Mesothelial cell of epicardium (in vitro differentiated cells): Measurements from ENCODE around the gene ABHD8. TPM values are rescaled to one million over a fixed set of nuclear protein-coding genes. Genes with fewer than 3 reads are reported as not detected.
"Not testable (repeated sequence)": the region's sequence is repeated elsewhere in the genome, so short reads cannot be mapped to it uniquely, and the experiment has no call there.

ENCODE experiments used
- DNase-seq, 2 experiments: peaks; one replicate each; pipeline ENCODE4 v3.0.0; 2021; ENCODE audit warnings: low spot score in 2 of 2; ENCODE audit not compliant: unreplicated experiment in 2 of 2
- H3K27ac Mint-ChIP-seq: 2 replicates; pipeline ENCODE4 v1.8.0; 2021; ENCODE audit warnings: mixed read lengths
- H3K27me3 Mint-ChIP-seq: 2 replicates; pipeline ENCODE4 v1.8.0; 2021; ENCODE audit warnings: low read depth, mixed read lengths
- H3K36me3 Mint-ChIP-seq: 2 replicates; pipeline ENCODE4 v1.8.0; 2021; ENCODE audit warnings: mixed read lengths
- H3K4me1 Mint-ChIP-seq: 2 replicates; pipeline ENCODE4 v1.8.0; 2021; ENCODE audit warnings: mixed read lengths
- H3K4me3 Mint-ChIP-seq: 2 replicates; pipeline ENCODE4 v1.8.0; 2021; ENCODE audit warnings: mild to moderate bottlenecking, moderate library complexity, mixed read lengths
- H3K9me3 Mint-ChIP-seq: 2 replicates; pipeline ENCODE4 v1.8.0; 2021; ENCODE audit warnings: mixed read lengths
- CTCF ChIP-seq: fragments of 200-600 bp; sonication (generic); IDR thresholded peaks from one replicate; pipeline ENCODE4 v1.5.0; 2021; ENCODE audit warnings: antibody characterized with exemption; ENCODE audit not compliant: unreplicated experiment
- total RNA-seq: library from RNA; stranded (reverse); gene quantifications from 3 replicates; pipeline ENCODE4 v1.2.1, GENCODE V29; 2021

ABHD8 gene
- total RNA-seq, 1 donor from 2014 or later, result 26.1 TPM

DNA sequence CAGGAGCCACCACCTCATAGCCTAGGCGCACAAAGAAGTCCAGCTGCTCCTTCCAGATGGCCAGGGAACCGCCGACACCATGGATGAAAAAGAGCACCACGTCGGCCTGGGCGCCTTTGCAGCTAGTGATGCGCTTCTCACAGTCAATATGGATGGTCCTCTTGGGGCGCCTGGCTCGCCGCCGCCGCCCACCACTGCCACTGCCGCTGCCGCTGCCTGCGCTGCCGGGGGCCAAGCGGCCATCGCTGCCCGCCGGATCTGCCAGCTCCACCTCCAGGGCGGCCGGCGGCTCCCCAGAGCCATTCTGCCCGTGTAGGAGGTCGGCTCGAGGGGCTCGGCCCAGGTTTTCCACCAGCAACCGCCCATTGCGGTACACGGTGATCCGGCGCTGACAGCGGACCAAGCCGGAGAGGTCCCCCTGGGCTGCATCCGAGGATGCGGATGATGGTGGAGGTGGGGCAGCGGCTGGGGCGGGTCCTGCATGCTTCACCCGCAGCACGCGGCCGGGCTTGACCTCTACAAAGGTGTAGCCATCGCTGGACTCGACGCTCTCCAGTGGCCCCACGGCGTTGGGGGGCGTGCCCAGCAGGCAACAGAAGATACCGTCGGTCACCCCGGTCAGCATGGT lies 2.1 kb downstream of the ABHD8 start:
- no peaks in the 10 kb centered on the region for H3K27me3 Mint-ChIP-seq
- no peak overlapping the region for H3K27ac Mint-ChIP-seq
- peaks cover 20% of the 10 kb centered on the region for H3K4me1 Mint-ChIP-seq
- H3K9me3 Mint-ChIP-seq, result no peaks in the 10 kb centered on the region
- peaks cover 7% of the 10 kb centered on the region for H3K36me3 Mint-ChIP-seq
- no peak overlapping the region for H3K4me3 Mint-ChIP-seq
- TF ChIP-seq CTCF, result no peak
- DNase-seq, result no peak

DNA sequence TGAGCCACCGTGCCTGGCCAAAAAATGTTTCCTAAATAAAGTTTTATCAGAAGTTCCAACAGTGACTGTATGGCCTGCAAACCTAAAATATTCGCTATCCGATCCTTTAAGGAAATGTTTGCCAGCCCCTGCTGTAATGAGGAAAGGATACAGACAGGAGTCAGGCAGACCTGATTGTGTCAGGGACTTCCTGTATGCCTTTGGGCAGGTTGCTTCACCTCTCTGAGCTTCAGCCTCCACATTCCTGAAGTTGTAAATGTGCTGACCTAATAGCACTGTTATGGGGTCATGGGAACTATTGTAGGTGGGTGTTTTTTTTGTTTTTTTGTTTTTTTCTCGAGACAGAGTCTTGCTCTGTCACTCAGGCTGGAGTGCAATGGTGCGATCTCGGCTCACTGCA lies 6.2 kb downstream of the ABHD8 start:
- no peak overlapping the region for H3K4me3 Mint-ChIP-seq
- H3K9me3 Mint-ChIP-seq, result no peaks in the 10 kb centered on the region
- H3K27me3 Mint-ChIP-seq, result no peaks in the 10 kb centered on the region
- TF ChIP-seq CTCF, result no peak
- peaks cover 6% of the 10 kb centered on the region for H3K4me1 Mint-ChIP-seq
- DNase-seq, result no peak
- H3K27ac Mint-ChIP-seq, result peak overlapping the region; percentile 56
- peaks cover 12% of the 10 kb centered on the region for H3K36me3 Mint-ChIP-seq

DNA sequence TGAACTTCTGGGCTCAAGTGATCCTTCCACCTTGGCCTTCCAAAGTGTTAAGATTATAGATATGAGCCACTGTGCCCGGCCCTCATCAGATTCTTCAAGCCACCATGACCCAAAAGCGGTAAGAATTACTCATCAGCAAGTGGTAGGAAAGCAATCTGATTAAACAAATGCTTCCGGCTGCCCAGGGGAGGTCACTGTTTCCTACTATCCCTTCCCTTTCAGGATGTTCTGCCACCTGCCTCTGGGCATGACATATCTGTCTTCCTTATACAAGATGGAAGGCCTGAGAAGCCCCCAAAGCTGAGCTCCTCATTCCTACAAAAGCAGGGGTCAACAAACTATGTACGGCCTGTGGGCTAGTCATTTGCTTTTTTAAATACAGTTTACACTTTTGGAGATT lies 7.0 kb downstream of the ABHD8 start:
- H3K27me3 Mint-ChIP-seq, result no peaks in the 10 kb centered on the region
- peaks cover 12% of the 10 kb centered on the region for H3K36me3 Mint-ChIP-seq
- peaks cover 7% of the 10 kb centered on the region for H3K4me1 Mint-ChIP-seq
- no peak overlapping the region for H3K4me3 Mint-ChIP-seq
- H3K27ac Mint-ChIP-seq, result no peak overlapping the region
- TF ChIP-seq CTCF, result no peak
- no peak for DNase-seq
- H3K9me3 Mint-ChIP-seq, result no peaks in the 10 kb centered on the region

DNA sequence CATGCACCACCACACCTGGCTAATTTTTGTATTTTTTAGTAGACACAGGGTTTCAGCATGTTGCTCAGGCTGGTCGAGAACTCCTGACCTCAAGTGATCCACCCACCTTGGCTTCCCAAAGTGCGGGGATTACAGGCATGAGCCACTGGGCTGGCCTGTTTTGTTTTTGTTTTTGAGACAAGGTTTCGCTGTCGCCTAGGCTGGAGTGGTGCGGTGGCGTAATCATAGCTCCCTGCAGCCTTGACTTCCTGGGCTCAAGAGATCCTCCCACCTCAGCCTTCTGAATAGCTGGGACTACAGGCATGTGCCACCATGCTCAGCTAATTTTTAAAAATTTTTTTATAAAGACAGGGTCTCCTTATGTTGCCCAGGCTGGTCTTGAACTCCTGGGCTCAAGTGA lies 7.7 kb downstream of the ABHD8 start:
- H3K27me3 Mint-ChIP-seq, H3K4me1 Mint-ChIP-seq, H3K9me3 Mint-ChIP-seq, H3K27ac Mint-ChIP-seq, H3K4me3 Mint-ChIP-seq, DNase-seq: not testable (repeated sequence)
- H3K36me3 Mint-ChIP-seq, result peaks cover 12% of the 10 kb centered on the region

DNA sequence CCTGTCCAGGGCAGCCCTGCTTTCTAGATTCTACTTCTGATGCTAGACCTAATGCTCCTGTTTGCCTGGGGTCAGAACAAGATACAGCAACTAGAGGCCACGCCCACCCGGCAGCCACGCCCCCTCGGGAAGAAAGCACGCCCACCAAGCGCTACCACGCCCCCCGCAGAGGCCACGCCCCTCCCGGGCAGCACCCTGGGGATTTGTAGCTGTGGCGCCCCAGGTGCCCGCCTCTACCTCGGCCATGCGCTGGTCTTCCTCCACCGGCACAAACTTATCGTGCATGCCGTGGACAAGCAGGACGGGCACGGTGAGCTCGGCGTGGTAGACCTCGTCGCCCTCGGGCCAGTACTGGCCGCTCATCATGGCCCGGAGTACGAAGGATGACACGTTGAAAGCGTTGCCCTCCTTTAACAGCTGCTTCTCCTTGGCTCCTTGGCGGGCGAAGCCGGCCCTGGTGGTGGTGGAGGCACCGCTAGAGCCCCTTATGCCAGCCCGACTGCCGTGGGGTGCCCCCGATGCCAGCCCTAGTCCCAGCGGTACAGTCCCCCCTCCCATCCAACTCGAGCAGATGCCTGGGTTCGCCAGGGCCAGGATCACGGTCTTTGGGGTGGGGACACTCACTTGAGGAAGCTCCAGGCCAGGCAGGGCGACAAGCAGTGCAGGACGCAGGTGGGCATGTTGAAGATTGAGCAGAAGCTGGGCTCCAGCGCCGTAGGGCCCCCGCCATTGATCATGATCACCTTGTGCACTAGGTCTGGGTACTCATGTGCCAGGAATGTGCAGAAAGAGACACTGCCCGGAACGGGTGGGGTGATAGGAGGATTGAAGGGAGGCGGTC lies 9.0 kb downstream of the ABHD8 start:
- TF ChIP-seq CTCF, result no peak
- Mint-ChIP-seq H3K27me3 (no peaks in the 10 kb centered on the region), H3K27ac (no peak overlapping the region), H3K4me3 (no peak overlapping the region), H3K9me3 (no peaks in the 10 kb centered on the region), H3K4me1 (peaks cover 7% of the 10 kb centered on the region), H3K36me3 (peaks cover 12% of the 10 kb centered on the region)
- no peak for DNase-seq

DNA sequence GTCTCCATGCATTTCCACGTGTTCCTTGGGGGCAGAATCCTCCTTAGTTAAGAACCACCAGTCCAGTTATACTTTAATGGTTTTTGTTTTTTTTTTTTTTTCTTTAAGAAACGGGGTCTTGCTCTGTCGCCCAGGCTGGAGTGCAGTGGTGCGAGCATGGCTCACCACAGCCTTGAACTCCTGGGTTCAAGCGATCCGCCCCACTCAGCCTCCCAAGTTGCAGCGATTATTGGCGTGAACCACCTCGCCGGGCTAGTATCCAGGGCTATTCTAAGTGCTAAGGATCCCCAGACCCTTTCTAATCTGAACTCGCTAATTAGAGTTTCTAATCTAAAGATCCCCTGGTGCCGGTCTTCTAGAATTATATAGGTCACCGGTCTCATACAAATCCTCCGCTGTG lies 9.6 kb downstream of the ABHD8 start:
- no peak for DNase-seq
- no peak overlapping the region for H3K4me3 Mint-ChIP-seq
- no peak for TF ChIP-seq CTCF
- H3K4me1 Mint-ChIP-seq, result peaks cover 7% of the 10 kb centered on the region
- H3K36me3 Mint-ChIP-seq, result peaks cover 12% of the 10 kb centered on the region
- no peaks in the 10 kb centered on the region for H3K27me3 Mint-ChIP-seq
- no peaks in the 10 kb centered on the region for H3K9me3 Mint-ChIP-seq
- H3K27ac Mint-ChIP-seq, result no peak overlapping the region
